SU-DHL-6 (cell line): ENCODE data around the gene USP17L24.
"Not testable (repeated sequence)": the region's sequence is repeated elsewhere in the genome, so short reads cannot be mapped to it uniquely, and the experiment has no call there.

Source experiments
- H2AFZ ChIP-seq: fragments of 200-600 bp; sonication (generic); 2 replicates; pipeline ENCODE4 v1.6.1; 2014; ENCODE audit warnings: low read depth, mild to moderate bottlenecking, moderate library complexity, mixed read lengths, antibody characterized with exemption, low read length; ENCODE audit not compliant: severe bottlenecking
- H3F3A ChIP-seq: fragments of 200-600 bp; shearing (Covaris generic); 2 replicates; pipeline ENCODE4 v1.6.0; 2016; ENCODE audit warnings: antibody characterized with exemption, mild to moderate bottlenecking; ENCODE audit not compliant: insufficient read depth
- H3K27ac ChIP-seq: fragments of 200-600 bp; sonication (generic); 2 replicates; pipeline ENCODE4 v1.5.1; 2016; ENCODE audit warnings: low read depth, mild to moderate bottlenecking, low read length, moderate library complexity, mixed read lengths
- H3K27me3 ChIP-seq: fragments of 200-600 bp; sonication (generic), shearing (Covaris generic); 2 replicates; pipeline ENCODE4 v1.6.0; 2014; ENCODE audit warnings: mild to moderate bottlenecking, low read length
- H3K36me3 ChIP-seq: fragments of 200-600 bp; sonication (generic); 2 replicates; pipeline ENCODE4 v1.6.1; 2014; ENCODE audit warnings: mild to moderate bottlenecking, low read length, mixed read lengths
- H3K4me2 ChIP-seq: fragments of 300-600, 200-600 bp; shearing (Covaris generic), sonication (generic); 2 replicates; pipeline ENCODE4 v1.6.0; 2014; ENCODE audit warnings: low read length, low read depth, mild to moderate bottlenecking; ENCODE audit not compliant: poor library complexity, severe bottlenecking
- H3K4me3 ChIP-seq: fragments of 200-600 bp; sonication (generic); 2 replicates; pipeline ENCODE4 v1.5.1; 2014; ENCODE audit warnings: antibody characterized with exemption, low read length, mild to moderate bottlenecking, mixed read lengths; ENCODE audit not compliant: insufficient read depth, poor library complexity, severe bottlenecking
- H3K79me2 ChIP-seq: fragments of 200-600 bp; sonication (generic); 2 replicates; pipeline ENCODE4 v1.6.1; 2014; ENCODE audit warnings: mild to moderate bottlenecking, low read length, moderate library complexity; ENCODE audit not compliant: insufficient read depth
- H3K9ac ChIP-seq: fragments of 200-600 bp; sonication (generic); 2 replicates; pipeline ENCODE4 v1.7.0; 2014; ENCODE audit warnings: mild to moderate bottlenecking, low read length
- H3K9me2 ChIP-seq: fragments of 200-600 bp; sonication (generic); replicated peaks from 2 replicates; pipeline ENCODE4 v1.6.1; 2014; ENCODE audit warnings: low read length; ENCODE audit not compliant: insufficient read depth
- H3K9me3 ChIP-seq: fragments of 200-600 bp; sonication (generic); 2 replicates; pipeline ENCODE4 v1.6.1; 2014; ENCODE audit warnings: low read length, mixed read lengths; ENCODE audit not compliant: insufficient read depth
- H4K20me1 ChIP-seq: fragments of 200-600 bp; sonication (generic); 2 replicates; pipeline ENCODE4 v1.6.1; 2014; ENCODE audit warnings: low read depth, mild to moderate bottlenecking, antibody characterized with exemption, low read length, moderate library complexity, mixed read lengths

Gene USP17L24

GRCh38 chr4:9324865-9325264, at the start of gene USP17L24:
USP17L24 (plus strand) TSS chr4:9325165; CDS start chr4:9325165, 0 bp downstream.
- not testable (repeated sequence) for H2AFZ ChIP-seq, H3K4me3 ChIP-seq, H4K20me1 ChIP-seq, H3F3A ChIP-seq, H3K9me2 ChIP-seq, H3K79me2 ChIP-seq, H3K4me2 ChIP-seq, H3K27me3 ChIP-seq, H3K27ac ChIP-seq, H3K36me3 ChIP-seq, H3K9me3 ChIP-seq, H3K9ac ChIP-seq

GRCh38 chr4:9324191-9324590, 774 bp upstream of the USP17L24 start:
- not testable (repeated sequence) for H3K36me3 ChIP-seq, H3K9ac ChIP-seq, H3K27ac ChIP-seq, H2AFZ ChIP-seq, H3K27me3 ChIP-seq, H3K79me2 ChIP-seq, H3F3A ChIP-seq, H3K4me3 ChIP-seq, H3K9me2 ChIP-seq, H3K4me2 ChIP-seq, H3K9me3 ChIP-seq, H4K20me1 ChIP-seq

GRCh38 chr4:9329611-9330010, 4.6 kb downstream of the USP17L24 start, which contains the start of gene USP17L25:
USP17L25 (plus strand) TSS chr4:9329911; CDS start chr4:9329911, 0 bp downstream.
- not testable (repeated sequence) for H3K4me3 ChIP-seq

GRCh38 chr4:9334358-9334757, 9.4 kb downstream of the USP17L24 start, which contains the start of gene USP17L26:
USP17L26 (plus strand) TSS chr4:9334658; CDS start chr4:9334658, 0 bp downstream.
- H4K20me1 ChIP-seq, H3K4me2 ChIP-seq, H3K36me3 ChIP-seq, H3K9me3 ChIP-seq, H3K27ac ChIP-seq, H2AFZ ChIP-seq, H3K4me3 ChIP-seq, H3K9ac ChIP-seq, H3K79me2 ChIP-seq, H3K9me2 ChIP-seq, H3K27me3 ChIP-seq, H3F3A ChIP-seq: not testable (repeated sequence)

More at GRCh38 chr4:9329611-9330010, 4.6 kb downstream of the USP17L24 start, which contains the start of gene USP17L25:
- H2AFZ ChIP-seq, H3K9me3 ChIP-seq, H3K27me3 ChIP-seq, H3K36me3 ChIP-seq, H3K9ac ChIP-seq, H3K4me2 ChIP-seq, H4K20me1 ChIP-seq, H3F3A ChIP-seq, H3K27ac ChIP-seq, H3K9me2 ChIP-seq, H3K79me2 ChIP-seq: not testable (repeated sequence)

- H3K27ac ChIP-seq, H3K9ac ChIP-seq, H3K4me2 ChIP-seq, H3K9me3 ChIP-seq, H2AFZ ChIP-seq, H3K36me3 ChIP-seq, H3K27me3 ChIP-seq, H3K9me2 ChIP-seq, H3F3A ChIP-seq, H3K79me2 ChIP-seq, H4K20me1 ChIP-seq, H3K4me3 ChIP-seq: not testable (repeated sequence)
These were observed 14.1 kb downstream of the USP17L24 start, which contains the start of gene USP17L5 for GRCh38 chr4:9339103-9339502. USP17L5 (plus strand) TSS chr4:9339403; CDS start chr4:9339403, 0 bp downstream.

GRCh38 chr4:9343848-9344247, 18.9 kb downstream of the USP17L24 start, which contains the start of gene USP17L27:
USP17L27 (plus strand) TSS chr4:9344148; CDS start chr4:9344148, 0 bp downstream.
- H3K4me2 ChIP-seq, H3K9ac ChIP-seq, H3K27me3 ChIP-seq, H3K4me3 ChIP-seq, H3K27ac ChIP-seq, H3K9me3 ChIP-seq, H2AFZ ChIP-seq, H4K20me1 ChIP-seq, H3K79me2 ChIP-seq, H3K9me2 ChIP-seq, H3F3A ChIP-seq, H3K36me3 ChIP-seq: not testable (repeated sequence)

- not testable (repeated sequence) for H3K27ac ChIP-seq, H3K27me3 ChIP-seq
These were observed 23.6 kb downstream of the USP17L24 start, which contains the start of gene USP17L28 for GRCh38 chr4:9348593-9348992. USP17L28 (plus strand) TSS chr4:9348893; CDS start chr4:9348893, 0 bp downstream.

GRCh38 chr4:9350866-9351265, 25.9 kb downstream of the USP17L24 start:
- H3K9me3 ChIP-seq, result not testable (repeated sequence)

More at GRCh38 chr4:9348593-9348992, 23.6 kb downstream of the USP17L24 start, which contains the start of gene USP17L28:
- H3K9ac ChIP-seq, H2AFZ ChIP-seq, H3K4me3 ChIP-seq, H3K79me2 ChIP-seq, H4K20me1 ChIP-seq, H3K9me3 ChIP-seq, H3K36me3 ChIP-seq, H3K4me2 ChIP-seq, H3K9me2 ChIP-seq, H3F3A ChIP-seq: not testable (repeated sequence)

More at GRCh38 chr4:9350866-9351265, 25.9 kb downstream of the USP17L24 start:
- not testable (repeated sequence) for H3K4me2 ChIP-seq, H4K20me1 ChIP-seq, H3K9ac ChIP-seq, H3K79me2 ChIP-seq, H3K9me2 ChIP-seq, H3K27ac ChIP-seq, H3K4me3 ChIP-seq, H2AFZ ChIP-seq, H3F3A ChIP-seq, H3K36me3 ChIP-seq, H3K27me3 ChIP-seq
